Lower leg skin (tissue), 4 donors: ENCODE data around the gene TRAF3. TPM values are rescaled to one million over a fixed set of nuclear protein-coding genes. Genes with fewer than 3 reads are reported as not detected.
"Not testable (repeated sequence)": the region's sequence is repeated elsewhere in the genome, so short reads cannot be mapped to it uniquely, and the experiment has no call there.

Experiments
- DNase-seq, 2 donors: peaks; one replicate each; pipeline ENCODE4 v3.0.0-alpha.2; 2019; ENCODE audit warnings: low spot score in 2 of 2
- H3K4me3 ChIP-seq: fragments of 200-600 bp; sonication (generic); 2 replicates; pipeline ENCODE4 v1.5.1; 2017; ENCODE audit warnings: mild to moderate bottlenecking, low read depth; ENCODE audit not compliant: poor library complexity, severe bottlenecking
- POLR2A ChIP-seq, 2 donors: fragments of 450-650 bp; IDR thresholded peaks; one replicate each; pipeline ENCODE4 v1.6.1; 2016 to 2017; ENCODE audit warnings: antibody characterized with exemption in 2 of 2, mild to moderate bottlenecking in 1 of 2, moderate library complexity in 1 of 2
- WGBS, 2 donors: methylation state at CpG; one replicate each; pipeline ENCODE4 v1.1.5; 2018; 5-methylcytosine and 5-hydroxymethylcytosine counted together
- intact Hi-C: fragments of 100-400 bp; cut with DNase I; formaldehyde crosslinking; loops from one replicate; pipeline ENCODE4 v1.15.0; 2023; ENCODE audit warnings: low total_unique reads
- total RNA-seq, 4 donors: library from RNA; depleted of rRNA; stranded (reverse); fragments of >200 nt; gene quantifications; one replicate each; pipeline ENCODE4 v1.1.0, GENCODE V29; 2016
- TF ChIP-seq, protein P1 (sequence below), 3 donors: fragments of 450-650 bp; IDR thresholded peaks; one replicate each; pipeline ENCODE4 v1.5.1; 2016; ENCODE audit warnings: antibody characterized with exemption in 3 of 3, mild to moderate bottlenecking in 3 of 3, moderate library complexity in 2 of 3

The TRAF3 gene
- total RNA-seq, 4 donors from 2014 or later = 3.0 to 14.4 (median 12.1) TPM

DNA sequence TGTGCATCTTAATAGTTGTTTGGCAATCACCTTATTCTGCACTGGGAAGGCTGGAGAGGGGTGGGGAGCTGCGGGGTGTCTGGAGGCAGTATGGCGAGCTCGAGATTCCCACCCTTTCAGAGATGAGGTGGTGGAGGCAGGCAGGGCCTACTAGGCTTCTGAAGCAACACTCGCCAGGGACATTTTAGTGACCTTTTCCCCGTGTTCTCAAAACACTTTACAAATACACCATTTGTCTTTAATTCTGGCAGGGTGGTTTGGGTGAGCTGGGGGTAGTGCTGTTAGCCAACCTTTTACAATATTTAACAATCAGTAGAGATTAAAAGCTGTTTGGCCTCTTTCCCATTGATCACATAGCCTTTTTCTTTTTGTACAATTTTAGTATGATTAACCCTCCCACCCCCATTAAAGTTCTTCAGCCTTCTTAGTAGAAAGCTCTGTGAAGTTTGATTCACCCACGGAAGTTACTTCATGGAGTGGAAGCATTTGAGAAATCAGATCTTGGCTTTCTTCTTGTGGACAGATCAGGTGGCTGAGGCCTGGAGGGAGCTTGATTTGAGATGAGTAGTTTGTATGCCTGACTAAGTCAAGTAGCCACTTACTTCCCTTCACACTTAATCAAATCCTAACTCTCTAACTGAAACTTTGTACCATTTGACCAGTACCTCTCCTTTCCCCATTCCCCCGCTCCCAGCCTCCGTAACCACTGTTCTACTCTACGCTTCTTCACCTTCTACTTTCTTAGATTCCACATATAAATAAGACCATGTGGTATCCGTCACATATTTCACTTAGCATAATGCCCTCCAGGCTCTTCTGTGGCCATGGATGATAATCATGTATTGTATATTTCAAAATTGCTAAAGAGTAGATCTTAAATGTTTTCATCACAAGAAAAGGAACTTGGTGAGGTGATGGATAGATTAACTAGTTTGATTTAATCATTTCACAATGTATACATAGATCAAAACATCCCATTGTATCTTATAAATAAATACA lies 41.0 kb downstream of the TRAF3 start:
- H3K4me3 ChIP-seq = no peak overlapping the region
- TF ChIP-seq, protein P1, sequence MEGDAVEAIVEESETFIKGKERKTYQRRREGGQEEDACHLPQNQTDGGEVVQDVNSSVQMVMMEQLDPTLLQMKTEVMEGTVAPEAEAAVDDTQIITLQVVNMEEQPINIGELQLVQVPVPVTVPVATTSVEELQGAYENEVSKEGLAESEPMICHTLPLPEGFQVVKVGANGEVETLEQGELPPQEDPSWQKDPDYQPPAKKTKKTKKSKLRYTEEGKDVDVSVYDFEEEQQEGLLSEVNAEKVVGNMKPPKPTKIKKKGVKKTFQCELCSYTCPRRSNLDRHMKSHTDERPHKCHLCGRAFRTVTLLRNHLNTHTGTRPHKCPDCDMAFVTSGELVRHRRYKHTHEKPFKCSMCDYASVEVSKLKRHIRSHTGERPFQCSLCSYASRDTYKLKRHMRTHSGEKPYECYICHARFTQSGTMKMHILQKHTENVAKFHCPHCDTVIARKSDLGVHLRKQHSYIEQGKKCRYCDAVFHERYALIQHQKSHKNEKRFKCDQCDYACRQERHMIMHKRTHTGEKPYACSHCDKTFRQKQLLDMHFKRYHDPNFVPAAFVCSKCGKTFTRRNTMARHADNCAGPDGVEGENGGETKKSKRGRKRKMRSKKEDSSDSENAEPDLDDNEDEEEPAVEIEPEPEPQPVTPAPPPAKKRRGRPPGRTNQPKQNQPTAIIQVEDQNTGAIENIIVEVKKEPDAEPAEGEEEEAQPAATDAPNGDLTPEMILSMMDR (IDR thresholded peaks at IDR 0.05) = no peak
- no peak for TF ChIP-seq POLR2A (IDR thresholded peaks at IDR 0.05)
- WGBS, 2 donors = 80 to 85% methylated on average over 10 of the region's 10 CpGs
- DNase-seq = peak in 1 of 2 donors; percentile 49
- intact Hi-C loops = no loop called here

DNA sequence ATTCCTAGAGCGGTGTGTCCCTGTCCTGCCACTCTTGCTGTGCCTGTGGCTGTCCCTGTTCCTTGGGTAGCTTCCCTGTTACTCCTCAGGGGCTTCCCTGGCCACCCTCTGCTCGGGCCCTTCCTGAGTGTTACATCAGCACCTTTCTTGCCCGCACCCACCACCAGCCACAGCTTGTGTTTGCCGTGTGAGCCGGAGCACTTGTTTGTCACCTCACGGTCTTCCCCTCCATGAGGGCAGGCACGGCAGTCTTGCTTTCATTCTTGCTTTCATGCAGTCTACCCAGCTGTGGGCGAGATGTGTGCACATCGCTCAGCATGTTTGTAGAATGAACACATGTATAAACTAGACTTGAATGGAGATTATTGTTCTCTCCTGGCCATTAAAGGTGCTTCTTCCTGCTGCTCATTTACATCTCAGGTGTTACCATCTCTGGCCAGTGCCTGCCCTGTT lies 42.0 kb downstream of the TRAF3 start:
- H3K4me3 ChIP-seq = no peak overlapping the region
- intact Hi-C loops = no loop called here
- 54 to 60% methylated on average over 9 of the region's 9 CpGs for WGBS, 2 donors
- peak in 1 of 2 donors; percentile 68 for DNase-seq
- no peak for TF ChIP-seq POLR2A (IDR thresholded peaks at IDR 0.05)
- TF ChIP-seq, protein P1 (IDR thresholded peaks at IDR 0.05) = no peak

DNA sequence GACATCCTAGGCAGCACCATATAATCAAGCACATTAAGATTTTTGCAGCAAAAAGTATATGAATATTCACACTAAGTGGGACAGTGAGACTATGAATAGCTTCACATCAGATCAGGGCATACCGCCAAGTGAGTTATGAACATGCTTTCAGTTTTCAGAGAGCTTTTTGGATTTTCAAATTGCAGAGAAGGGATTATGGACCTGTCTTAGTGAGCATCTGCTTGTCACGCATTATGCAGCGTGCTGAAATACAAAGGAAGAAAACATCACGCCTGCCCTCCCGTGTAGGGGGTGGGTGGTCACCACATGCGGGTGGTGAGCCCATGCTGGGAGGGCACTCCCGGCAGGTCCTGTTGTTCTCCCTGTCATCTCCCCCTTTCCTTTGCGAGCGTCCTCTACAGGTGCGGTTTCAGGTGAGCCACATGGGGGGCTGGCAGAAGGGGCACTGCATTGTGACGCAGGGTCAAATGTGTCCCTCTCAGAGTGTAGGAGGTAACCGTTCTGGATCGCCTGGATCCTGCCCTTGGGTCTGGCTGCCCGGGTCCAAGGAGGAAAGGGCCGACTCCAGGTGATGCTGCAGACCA lies 42.6 kb downstream of the TRAF3 start:
- intact Hi-C loops = no loop called here
- peak in 1 of 2 donors; percentile 70 for DNase-seq
- H3K4me3 ChIP-seq = no peak overlapping the region
- TF ChIP-seq POLR2A (IDR thresholded peaks at IDR 0.05) = no peak
- TF ChIP-seq, protein P1 (IDR thresholded peaks at IDR 0.05) = no peak
- WGBS, 2 donors = 76 to 82% methylated on average over 13 to 15 of the region's 15 CpGs

DNA sequence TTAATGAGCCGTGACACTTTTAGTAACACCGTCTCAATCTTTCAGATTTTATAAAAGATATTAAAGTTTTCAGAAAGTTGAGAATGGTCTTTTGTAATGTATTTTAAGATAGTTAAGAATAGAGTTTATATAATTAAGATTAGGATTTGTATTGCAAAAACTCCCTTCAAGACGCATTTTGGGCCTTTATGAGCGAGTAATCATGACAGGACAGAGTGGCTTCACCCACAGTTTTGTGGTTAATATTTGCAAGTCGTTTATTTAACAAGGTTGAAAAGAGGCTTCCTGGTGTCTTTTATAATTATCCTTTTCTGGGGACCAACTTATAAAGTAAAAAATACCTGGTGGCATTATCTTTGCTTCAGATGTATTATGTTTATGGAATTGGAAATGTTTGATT lies 44.0 kb downstream of the TRAF3 start:
- H3K4me3 ChIP-seq = no peak overlapping the region
- TF ChIP-seq, protein P1 (IDR thresholded peaks at IDR 0.05) = no peak
- no peak for TF ChIP-seq POLR2A (IDR thresholded peaks at IDR 0.05)
- DNase-seq = no peak
- 85 to 87% methylated on average over 5 of the region's 5 CpGs for WGBS, 2 donors
- intact Hi-C loops = no loop called here

DNA sequence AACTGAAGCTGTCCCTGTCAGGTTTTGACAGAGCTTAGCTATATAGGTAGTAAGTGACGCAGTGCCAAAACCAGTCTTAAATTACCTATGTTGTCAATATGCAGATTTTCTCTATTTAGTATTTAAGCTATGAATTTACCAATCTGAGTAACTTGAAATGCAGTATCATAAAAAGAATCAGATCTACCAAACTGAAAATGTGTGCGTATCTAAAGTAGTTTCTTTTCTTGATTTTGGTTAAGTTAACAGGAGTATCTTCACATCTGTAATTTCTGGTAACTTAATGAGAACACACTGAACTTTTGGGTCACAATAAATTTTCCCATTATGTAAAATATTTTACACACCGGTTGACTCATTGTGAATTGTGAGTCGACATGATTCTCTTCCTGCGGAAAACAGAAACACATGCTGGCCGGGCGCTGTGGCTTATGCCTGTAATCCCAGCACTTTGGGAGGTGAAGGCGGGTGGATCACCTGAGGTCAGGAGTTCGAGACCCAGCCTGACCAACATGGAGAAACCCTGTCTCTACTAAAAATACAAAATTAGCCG lies 45.1 kb downstream of the TRAF3 start:
- DNase-seq = no peak
- TF ChIP-seq POLR2A (IDR thresholded peaks at IDR 0.05) = no peak
- TF ChIP-seq, protein P1 (IDR thresholded peaks at IDR 0.05) = no peak
- H3K4me3 ChIP-seq = no peak overlapping the region
- 86 to 90% methylated on average over 10 of the region's 10 CpGs for WGBS, 2 donors
- intact Hi-C loops = no loop called here

DNA sequence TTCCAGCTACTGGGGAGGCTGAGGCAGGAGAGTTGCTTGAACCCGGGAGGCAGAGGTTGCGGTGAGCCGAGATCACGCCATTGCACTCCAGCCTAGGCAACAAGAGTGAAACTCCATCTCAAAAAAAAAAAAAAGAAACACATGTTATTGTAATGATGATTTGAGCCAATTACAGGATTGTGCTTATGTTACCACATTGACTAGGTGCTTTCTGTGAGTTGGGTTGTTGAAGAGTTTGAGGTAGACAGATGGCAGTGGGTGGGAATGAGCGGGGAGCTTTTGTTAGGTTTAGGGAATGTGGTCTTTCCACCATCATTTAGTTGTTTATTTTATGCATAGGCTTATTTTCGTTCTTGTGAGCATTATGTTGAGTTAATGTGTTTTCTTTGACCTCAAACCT lies 45.6 kb downstream of the TRAF3 start:
- H3K4me3 ChIP-seq, intact Hi-C loops, DNase-seq: not testable (repeated sequence)
- WGBS, 2 donors = 97 to 98% methylated on average over 6 of the region's 6 CpGs
